PC-9 (cell line): Measurements from ENCODE around the gene ZFP1.

Experiments
- EZH2 ChIP-seq: fragments of 200-600 bp; sonication (generic); IDR thresholded peaks from 2 replicates; pipeline ENCODE4 v1.8.0; 2017; ENCODE audit warnings: antibody characterized with exemption, low read depth
- TF ChIP-seq, protein P1 (sequence below): fragments of 200-600 bp; sonication (generic); conservative IDR thresholded peaks from 2 replicates; pipeline ENCODE4 v1.6.1; 2017; ENCODE audit warnings: mixed run types, antibody characterized with exemption, mild to moderate bottlenecking, moderate library complexity

DNA sequence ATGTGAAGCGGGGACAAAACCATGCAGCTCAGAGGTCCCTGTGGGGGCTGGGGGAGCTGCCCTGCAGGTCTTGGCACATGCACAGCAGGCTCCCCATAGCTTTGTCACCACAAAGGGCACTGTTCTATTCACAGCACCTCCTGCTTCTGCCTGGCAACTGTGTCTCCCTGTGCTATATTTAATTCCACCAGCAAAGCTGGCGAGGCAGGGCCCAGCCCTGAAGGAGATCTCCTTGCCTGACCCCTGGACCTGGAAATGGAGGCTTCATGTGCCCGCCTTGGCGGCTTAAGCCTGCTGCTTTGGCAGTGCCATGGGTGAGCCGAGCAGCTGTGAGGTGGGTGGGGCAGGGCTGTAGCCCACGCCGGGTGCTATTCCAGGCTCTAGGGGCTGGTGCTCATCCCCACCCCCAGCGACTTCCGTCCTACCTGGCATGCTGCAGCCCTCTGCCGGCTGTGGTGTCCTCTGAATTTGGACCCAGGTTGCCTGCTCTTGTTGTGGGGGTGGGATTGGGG, 38.5 kb upstream of the ZFP1 start:
- TF ChIP-seq, protein P1, sequence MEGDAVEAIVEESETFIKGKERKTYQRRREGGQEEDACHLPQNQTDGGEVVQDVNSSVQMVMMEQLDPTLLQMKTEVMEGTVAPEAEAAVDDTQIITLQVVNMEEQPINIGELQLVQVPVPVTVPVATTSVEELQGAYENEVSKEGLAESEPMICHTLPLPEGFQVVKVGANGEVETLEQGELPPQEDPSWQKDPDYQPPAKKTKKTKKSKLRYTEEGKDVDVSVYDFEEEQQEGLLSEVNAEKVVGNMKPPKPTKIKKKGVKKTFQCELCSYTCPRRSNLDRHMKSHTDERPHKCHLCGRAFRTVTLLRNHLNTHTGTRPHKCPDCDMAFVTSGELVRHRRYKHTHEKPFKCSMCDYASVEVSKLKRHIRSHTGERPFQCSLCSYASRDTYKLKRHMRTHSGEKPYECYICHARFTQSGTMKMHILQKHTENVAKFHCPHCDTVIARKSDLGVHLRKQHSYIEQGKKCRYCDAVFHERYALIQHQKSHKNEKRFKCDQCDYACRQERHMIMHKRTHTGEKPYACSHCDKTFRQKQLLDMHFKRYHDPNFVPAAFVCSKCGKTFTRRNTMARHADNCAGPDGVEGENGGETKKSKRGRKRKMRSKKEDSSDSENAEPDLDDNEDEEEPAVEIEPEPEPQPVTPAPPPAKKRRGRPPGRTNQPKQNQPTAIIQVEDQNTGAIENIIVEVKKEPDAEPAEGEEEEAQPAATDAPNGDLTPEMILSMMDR: no peak
- no peak for TF ChIP-seq EZH2
